Endothelial cell of umbilical vein (primary cell): ENCODE measurements around the gene SLC25A2.

ENCODE experiments used
- EZH2 ChIP-seq: IDR thresholded peaks from 2 replicates; pipeline ENCODE4 v1.6.1; 2012; ENCODE audit warnings: borderline replicate concordance, low read depth, mild to moderate bottlenecking, moderate library complexity, low read length, inconsistent platforms; ENCODE audit not compliant: severe bottlenecking
- POLR2AphosphoS5 ChIP-seq: IDR thresholded peaks from 2 replicates; pipeline ENCODE4 v1.6.1; 2012; ENCODE audit warnings: low read depth, mild to moderate bottlenecking, control low read depth, low read length, moderate library complexity; ENCODE audit not compliant: insufficient read depth
- TF ChIP-seq, protein P1 (sequence below), 2 donors: IDR thresholded peaks; 1 replicate in 1 of 2; 2 replicates in 1 of 2; pipeline ENCODE4 v1.5.1; 2011; ENCODE audit warnings: low read length in 2 of 2, mild to moderate bottlenecking in 2 of 2, moderate library complexity in 2 of 2, control low read depth in 1 of 2, inconsistent platforms in 1 of 2, low read depth in 1 of 2; ENCODE audit not compliant: insufficient read depth in 1 of 2; ENCODE audit errors: extremely low read depth in 1 of 2
- TF ChIP-seq, protein P2 (sequence below): IDR thresholded peaks from 2 replicates; pipeline ENCODE4 v1.6.1; 2011; ENCODE audit not compliant: insufficient read depth, insufficient read length

DNA sequence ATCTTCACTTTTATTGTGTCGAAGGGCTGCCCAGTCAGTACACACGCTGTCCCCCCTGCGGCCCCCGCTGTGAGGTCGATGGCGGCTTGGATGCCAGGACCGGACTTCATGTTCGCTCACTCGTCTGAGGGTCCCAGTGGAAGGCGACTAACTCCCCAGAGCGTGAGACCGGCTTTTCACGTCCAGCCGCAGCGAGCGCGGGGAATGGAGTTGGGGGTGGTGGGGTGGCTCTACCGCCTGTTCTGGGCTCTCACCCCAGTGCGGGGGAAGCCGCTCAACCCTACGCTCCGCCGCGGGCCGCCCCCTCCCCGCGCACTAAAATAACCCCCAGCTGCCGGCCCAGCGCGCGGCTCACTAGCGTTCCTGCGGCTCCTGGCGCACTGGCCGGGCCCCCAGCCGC is at the start of gene SLC25A2:
- TF ChIP-seq, protein P1, sequence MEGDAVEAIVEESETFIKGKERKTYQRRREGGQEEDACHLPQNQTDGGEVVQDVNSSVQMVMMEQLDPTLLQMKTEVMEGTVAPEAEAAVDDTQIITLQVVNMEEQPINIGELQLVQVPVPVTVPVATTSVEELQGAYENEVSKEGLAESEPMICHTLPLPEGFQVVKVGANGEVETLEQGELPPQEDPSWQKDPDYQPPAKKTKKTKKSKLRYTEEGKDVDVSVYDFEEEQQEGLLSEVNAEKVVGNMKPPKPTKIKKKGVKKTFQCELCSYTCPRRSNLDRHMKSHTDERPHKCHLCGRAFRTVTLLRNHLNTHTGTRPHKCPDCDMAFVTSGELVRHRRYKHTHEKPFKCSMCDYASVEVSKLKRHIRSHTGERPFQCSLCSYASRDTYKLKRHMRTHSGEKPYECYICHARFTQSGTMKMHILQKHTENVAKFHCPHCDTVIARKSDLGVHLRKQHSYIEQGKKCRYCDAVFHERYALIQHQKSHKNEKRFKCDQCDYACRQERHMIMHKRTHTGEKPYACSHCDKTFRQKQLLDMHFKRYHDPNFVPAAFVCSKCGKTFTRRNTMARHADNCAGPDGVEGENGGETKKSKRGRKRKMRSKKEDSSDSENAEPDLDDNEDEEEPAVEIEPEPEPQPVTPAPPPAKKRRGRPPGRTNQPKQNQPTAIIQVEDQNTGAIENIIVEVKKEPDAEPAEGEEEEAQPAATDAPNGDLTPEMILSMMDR (IDR thresholded peaks at IDR 0.05; ENCODE audit: extremely low read depth in 1 of 2, insufficient read depth in 1 of 2, low read depth in 1 of 2, low read length in 2 of 2): no peak
- TF ChIP-seq, protein P2, sequence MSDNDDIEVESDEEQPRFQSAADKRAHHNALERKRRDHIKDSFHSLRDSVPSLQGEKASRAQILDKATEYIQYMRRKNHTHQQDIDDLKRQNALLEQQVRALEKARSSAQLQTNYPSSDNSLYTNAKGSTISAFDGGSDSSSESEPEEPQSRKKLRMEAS: no peak
- TF ChIP-seq EZH2 (no peak), POLR2AphosphoS5 (no peak)
